Measurements from ENCODE around the gene ARIH2. TPM values are rescaled to one million over a fixed set of nuclear protein-coding genes. Genes with fewer than 3 reads are reported as not detected.

The ARIH2 gene
- total and polyA plus RNA-seq, 9 of the 15 experiments (the other 6 are each of a cell fraction or from before 2014, with no cell fraction given) = 27.0 to 120 (median 108) TPM

GRCh38 chr3:49005303-49005680, 86.7 kb downstream of the ARIH2 start (continued):
- TF ChIP-seq GTF3C2 (IDR thresholded peaks at IDR 0.05; ENCODE audit: borderline replicate concordance, extremely low read depth, insufficient read length) = no peak
- TF ChIP-seq BHLHE40 (IDR thresholded peaks at IDR 0.05; ENCODE audit: low read length) = no peak
- no peak for TF ChIP-seq NRF1 (conservative IDR thresholded peaks at IDR 0.05 in 1 of 2, IDR thresholded peaks at IDR 0.05 in 1 of 2)
- no peak for TF ChIP-seq RFX7 (CRISPR knock-in tag; IDR thresholded peaks at IDR 0.05)

DNA sequence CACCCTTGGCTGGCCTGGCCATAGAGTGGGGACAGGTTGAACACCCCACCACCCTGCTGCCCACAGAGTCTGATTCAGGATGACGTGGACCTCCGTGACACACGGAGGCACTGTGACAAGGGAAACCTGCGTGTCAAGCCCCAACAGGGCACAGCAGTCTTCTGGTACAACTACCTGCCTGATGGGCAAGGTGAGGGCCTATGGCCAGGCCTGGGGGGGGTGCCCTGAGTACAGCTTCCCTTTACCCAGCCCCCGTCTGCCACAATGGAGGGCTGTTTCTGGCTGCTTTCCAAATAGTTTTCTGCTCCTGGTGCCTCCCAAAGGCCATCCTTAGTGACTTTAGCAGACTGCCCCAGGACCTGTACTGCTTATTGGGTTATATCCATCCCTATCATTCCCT, 87.4 kb downstream of the ARIH2 start:
- Histone ChIP-seq H3K27me3 (ENCODE audit: control insufficient read depth in 2 of 2, insufficient read depth in 2 of 2, low read length in 2 of 2) (no peaks in the 10 kb centered on the region), H3K9me1 (ENCODE audit: control insufficient read depth, insufficient read depth, low read length) (no peaks in the 10 kb centered on the region), H4K20me1 (replicated peaks; ENCODE audit: control insufficient read depth, insufficient read depth, low read length) (peaks cover 8% of the 10 kb centered on the region), H2AFZ (ENCODE audit: low read depth, low read length) (peak overlapping the region; percentile 99; the same call in 1 of the 2 replicates), H3K4me1 (replicated peaks in 1 of 2; ENCODE audit: control insufficient read depth in 2 of 2, insufficient read depth in 2 of 2, low read length in 2 of 2) (peaks cover 19 to 43% of the 10 kb centered on the region in 2 experiments; a peak in 4 of 5 replicates), H3K9me3 (replicated peaks; ENCODE audit: control insufficient read depth, insufficient read depth, low read depth, low read length) (no peaks in the 10 kb centered on the region), H3K27ac (ENCODE audit: extremely low read depth, low read depth, low read length) (peak overlapping the region; percentile 99; the same call in 2 of the 3 replicates), H3K9ac (ENCODE audit: insufficient read depth in 1 of 2, low read depth in 2 of 2, low read length in 2 of 2) (peak overlapping the region; percentile 97 to 99), H3K4me3 (peak overlapping the region; percentile 80; the same call in 1 of the 2 replicates), H3K36me3 (ENCODE audit: control insufficient read depth, insufficient read depth, low read length) (peaks cover 7% of the 10 kb centered on the region; the same call in 2 of the 3 replicates), H3K79me2 (ENCODE audit: control insufficient read depth, insufficient read depth, low read length) (peaks cover 33% of the 10 kb centered on the region), H3K4me2 (ENCODE audit: insufficient read depth, low read length) (peak overlapping the region; percentile 94)
- FAIRE-seq (no peak), ATAC-seq (no peak), DNase-seq (ENCODE audit: extremely low read depth in 1 of 4, low spot score in 3 of 4) (no peak)
- ChIA-PET CTCF (ENCODE audit: low intra/inter-chr PET ratio) (no interaction called here), POLR2A (no interaction called here)
- intact Hi-C loops (cut with micrococcal nuclease) = loop anchor here (2.0 to 5.0 kb wide), 2 partner anchors 17 to 89 kb away; partner anchors contain the start of gene ARIH2
- in situ Hi-C loops (cut with MboI) = no loop called here
- WGBS (ENCODE audit: insufficient coverage, low coverage, missing lambda C conversion rate) = 61% methylated on average over 3 of the region's 5 CpGs
- no TSS peak for BruUV-seq (replicated peaks)
- TF ChIP-seq NFIC (IDR thresholded peaks at IDR 0.05) = peak; percentile 64
- TF ChIP-seq FOXM1 (IDR thresholded peaks at IDR 0.05; ENCODE audit: low read depth) = no peak
- no peak for TF ChIP-seq FOXM1 (CRISPR knock-in tag; IDR thresholded peaks at IDR 0.05; ENCODE audit: low read depth)
- TF ChIP-seq PTRF (tag; IDR thresholded peaks at IDR 0.05) = no peak
- TF ChIP-seq PHB2 (IDR thresholded peaks at IDR 0.05; ENCODE audit: low read depth) = no peak
- TF ChIP-seq HDAC6 (IDR thresholded peaks at IDR 0.05; ENCODE audit: low read depth, low read length) = no peak
- no peak for TF ChIP-seq NFATC3 (IDR thresholded peaks at IDR 0.05)
- TF ChIP-seq ZNF780A (CRISPR knock-in tag; IDR thresholded peaks at IDR 0.05) = no peak
- no peak for TF ChIP-seq THRA (IDR thresholded peaks at IDR 0.05)
- TF ChIP-seq, protein P1, sequence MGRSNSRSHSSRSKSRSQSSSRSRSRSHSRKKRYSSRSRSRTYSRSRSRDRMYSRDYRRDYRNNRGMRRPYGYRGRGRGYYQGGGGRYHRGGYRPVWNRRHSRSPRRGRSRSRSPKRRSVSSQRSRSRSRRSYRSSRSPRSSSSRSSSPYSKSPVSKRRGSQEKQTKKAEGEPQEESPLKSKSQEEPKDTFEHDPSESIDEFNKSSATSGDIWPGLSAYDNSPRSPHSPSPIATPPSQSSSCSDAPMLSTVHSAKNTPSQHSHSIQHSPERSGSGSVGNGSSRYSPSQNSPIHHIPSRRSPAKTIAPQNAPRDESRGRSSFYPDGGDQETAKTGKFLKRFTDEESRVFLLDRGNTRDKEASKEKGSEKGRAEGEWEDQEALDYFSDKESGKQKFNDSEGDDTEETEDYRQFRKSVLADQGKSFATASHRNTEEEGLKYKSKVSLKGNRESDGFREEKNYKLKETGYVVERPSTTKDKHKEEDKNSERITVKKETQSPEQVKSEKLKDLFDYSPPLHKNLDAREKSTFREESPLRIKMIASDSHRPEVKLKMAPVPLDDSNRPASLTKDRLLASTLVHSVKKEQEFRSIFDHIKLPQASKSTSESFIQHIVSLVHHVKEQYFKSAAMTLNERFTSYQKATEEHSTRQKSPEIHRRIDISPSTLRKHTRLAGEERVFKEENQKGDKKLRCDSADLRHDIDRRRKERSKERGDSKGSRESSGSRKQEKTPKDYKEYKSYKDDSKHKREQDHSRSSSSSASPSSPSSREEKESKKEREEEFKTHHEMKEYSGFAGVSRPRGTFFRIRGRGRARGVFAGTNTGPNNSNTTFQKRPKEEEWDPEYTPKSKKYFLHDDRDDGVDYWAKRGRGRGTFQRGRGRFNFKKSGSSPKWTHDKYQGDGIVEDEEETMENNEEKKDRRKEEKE (IDR thresholded peaks at IDR 0.05; ENCODE audit: borderline replicate concordance in 1 of 2, control insufficient read depth in 1 of 2, low read depth in 2 of 2, low read length in 1 of 2) = no peak
- no peak for TF ChIP-seq EHMT2 (IDR thresholded peaks at IDR 0.05)
